Activated naive CD4-positive, alpha-beta T cell treated with anti-CD3 and anti-CD28 coated beads for 36 hours (primary cell): Measurements from ENCODE around the gene CPNE2. TPM values are rescaled to one million over a fixed set of nuclear protein-coding genes. Genes with fewer than 3 reads are reported as not detected.
A peak's percentile ranks its signal among the peaks of the same experiment; 100 is the strongest.
"Not testable (repeated sequence)": the region's sequence is repeated elsewhere in the genome, so short reads cannot be mapped to it uniquely, and the experiment has no call there.

Experiments
- CTCF ChIA-PET: fragments of 350-600 bp; sonication (Branson Sonifier 250); formaldehyde crosslinking; loops from one replicate; lab custom pipeline; 2021; ENCODE audit warnings: antibody characterized with exemption; lab: Charles Lee
- DNase-seq: peaks from one replicate; pipeline ENCODE4 v3.0.0-alpha.2; 2020
- H3K27ac Mint-ChIP-seq: one replicate; pipeline ENCODE4 v1.8.0; 2021; ENCODE audit warnings: mild to moderate bottlenecking, mixed read lengths
- H3K27me3 Mint-ChIP-seq: one replicate; pipeline ENCODE4 v1.8.0; 2021; ENCODE audit warnings: low read depth, mixed read lengths
- H3K36me3 Mint-ChIP-seq: one replicate; pipeline ENCODE4 v1.8.0; 2021; ENCODE audit warnings: low read depth, mixed read lengths
- H3K4me1 Mint-ChIP-seq: one replicate; pipeline ENCODE4 v1.8.0; 2021; ENCODE audit warnings: low read depth, mixed read lengths
- H3K4me3 Mint-ChIP-seq: one replicate; pipeline ENCODE4 v1.8.0; 2021; ENCODE audit warnings: mild to moderate bottlenecking, moderate library complexity, mixed read lengths
- H3K9me3 Mint-ChIP-seq: one replicate; pipeline ENCODE4 v1.8.0; 2021; ENCODE audit warnings: mixed read lengths
- intact Hi-C: fragments of 100-400 bp; cut with micrococcal nuclease; formaldehyde crosslinking; loops from one replicate; pipeline ENCODE4 v1.15.1; 2023
- total RNA-seq, 2 experiments: library from RNA; stranded (reverse); gene quantifications; one replicate each; pipeline ENCODE4 v1.2.3, GENCODE V29; 2021

The CPNE2 gene
- total RNA-seq, 2 experiments from 2014 or later = 5.1 TPM

- H3K9me3 Mint-ChIP-seq = no peaks in the 10 kb centered on the region
- intact Hi-C loops = no loop called here
- no peaks in the 10 kb centered on the region for H3K36me3 Mint-ChIP-seq
- no peak overlapping the region for H3K27ac Mint-ChIP-seq
- no peak for DNase-seq
- peaks cover 10% of the 10 kb centered on the region for H3K4me1 Mint-ChIP-seq
- CTCF ChIA-PET = interaction anchor here (0.6 to 3.6 kb wide), 10 partner anchors 11 to 127 kb away, joined by 3 to 17 read pairs (median 4); partner anchors contain the start of genes PSME3IP1 and RSPRY1
- H3K27me3 Mint-ChIP-seq = peaks cover 3% of the 10 kb centered on the region
- H3K4me3 Mint-ChIP-seq = peak overlapping the region; percentile 59
These were observed 996 bp upstream of the CPNE2 start for GRCh38 chr16:57091200-57091974.

- H3K4me1 Mint-ChIP-seq = peaks cover 10% of the 10 kb centered on the region
- peak overlapping the region; percentile 73 for H3K4me3 Mint-ChIP-seq
- peaks cover 3% of the 10 kb centered on the region for H3K27me3 Mint-ChIP-seq
- CTCF ChIA-PET = interaction anchor here (0.6 to 3.6 kb wide), 23 partner anchors 9 to 325 kb away, joined by 3 to 17 read pairs (median 4); no protein-coding TSS in a partner anchor
- H3K36me3 Mint-ChIP-seq = no peaks in the 10 kb centered on the region
- no peak overlapping the region for H3K27ac Mint-ChIP-seq
- peak; percentile 48 for DNase-seq
- H3K9me3 Mint-ChIP-seq = no peaks in the 10 kb centered on the region
- intact Hi-C loops = loop anchor here (1.0 to 2.0 kb wide), 2 partner anchors 50 to 75 kb away; no protein-coding TSS in a partner anchor
These were observed 516 bp downstream of the CPNE2 start for GRCh38 chr16:57092786-57093411.

DNA sequence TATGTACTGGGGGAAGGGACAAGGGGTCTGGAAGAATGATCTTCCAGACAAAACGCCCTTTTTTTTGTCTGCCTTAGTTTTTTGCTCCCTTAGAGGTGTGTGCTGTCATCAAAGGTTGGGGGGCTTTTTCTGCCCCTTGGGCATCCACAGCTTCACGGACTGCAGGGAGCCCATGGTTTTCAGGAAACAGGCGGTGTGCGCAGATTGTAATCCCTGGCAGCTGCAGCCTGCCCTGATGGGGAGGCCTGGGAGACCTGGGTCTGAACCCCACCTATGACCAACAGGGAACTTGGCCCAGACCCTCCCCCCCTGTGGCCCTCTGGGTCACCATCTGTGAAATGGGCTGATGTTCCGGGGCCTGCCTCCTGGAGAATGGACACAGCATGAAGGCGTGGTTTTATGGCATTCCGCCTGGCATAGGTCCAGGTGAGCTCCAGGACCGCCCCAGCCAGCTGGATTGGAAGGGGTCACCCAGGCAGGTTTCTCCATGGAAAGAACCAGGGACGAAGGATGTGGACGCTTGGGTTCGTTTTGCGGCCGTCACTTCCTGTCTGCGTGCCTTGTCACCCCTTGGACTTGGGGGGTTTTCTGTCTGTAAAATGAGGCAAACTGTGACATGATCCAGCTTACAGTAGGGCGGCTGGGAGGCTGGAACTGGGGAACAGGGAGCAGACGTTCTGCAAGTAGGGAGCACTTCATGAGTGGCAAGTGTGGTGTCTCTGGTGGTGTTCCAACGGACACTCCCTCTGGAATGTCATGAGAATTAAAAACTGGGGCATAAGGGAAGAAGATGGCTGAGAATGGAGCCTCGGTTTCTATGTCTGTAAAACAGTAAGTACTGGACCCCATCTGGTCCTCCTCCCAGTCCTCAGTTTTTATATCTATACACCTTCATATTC, 1.5 kb downstream of the CPNE2 start:
- Mint-ChIP-seq H3K36me3 (no peaks in the 10 kb centered on the region), H3K27me3 (peaks cover 3% of the 10 kb centered on the region), H3K27ac (no peak overlapping the region), H3K4me3 (peak overlapping the region; percentile 73), H3K9me3 (no peaks in the 10 kb centered on the region), H3K4me1 (peaks cover 10% of the 10 kb centered on the region)
- CTCF ChIA-PET = interaction anchor here (0.6 to 3.6 kb wide), 14 partner anchors 8 to 323 kb away, joined by 3 to 17 read pairs (median 5); partner anchors contain the start of genes PSME3IP1 and RSPRY1
- no peak for DNase-seq
- intact Hi-C loops = loop anchor here (1.0 to 2.0 kb wide), 3 partner anchors 35 to 74 kb away; no protein-coding TSS in a partner anchor

DNA sequence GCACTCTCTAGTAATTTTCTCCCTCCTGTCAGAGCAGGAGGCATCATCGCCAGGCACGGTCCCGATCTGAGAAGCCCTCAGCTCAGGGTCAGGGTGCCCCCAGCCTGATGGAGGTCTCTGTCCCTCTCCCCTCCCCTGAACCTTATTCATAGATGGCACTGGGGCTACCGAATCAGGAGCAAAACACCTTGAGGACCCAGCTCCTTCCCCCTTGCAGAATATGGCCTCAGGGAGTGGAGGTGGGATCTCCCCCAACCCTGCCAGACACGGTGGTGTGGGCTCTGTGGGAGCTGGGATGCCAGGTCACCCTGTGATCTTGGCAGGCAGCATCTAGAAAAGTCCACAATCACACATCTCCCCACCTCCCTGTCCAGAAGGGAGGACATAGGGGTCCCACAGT, 2.5 kb downstream of the CPNE2 start:
- Mint-ChIP-seq H3K9me3 (no peaks in the 10 kb centered on the region), H3K4me1 (peaks cover 10% of the 10 kb centered on the region), H3K4me3 (no peak overlapping the region), H3K27ac (no peak overlapping the region), H3K27me3 (peaks cover 3% of the 10 kb centered on the region), H3K36me3 (no peaks in the 10 kb centered on the region)
- intact Hi-C loops = loop anchor here (2.0 kb wide), 1 partner anchor 34 kb away; no protein-coding TSS in a partner anchor
- DNase-seq = no peak
- CTCF ChIA-PET = no interaction called here

DNA sequence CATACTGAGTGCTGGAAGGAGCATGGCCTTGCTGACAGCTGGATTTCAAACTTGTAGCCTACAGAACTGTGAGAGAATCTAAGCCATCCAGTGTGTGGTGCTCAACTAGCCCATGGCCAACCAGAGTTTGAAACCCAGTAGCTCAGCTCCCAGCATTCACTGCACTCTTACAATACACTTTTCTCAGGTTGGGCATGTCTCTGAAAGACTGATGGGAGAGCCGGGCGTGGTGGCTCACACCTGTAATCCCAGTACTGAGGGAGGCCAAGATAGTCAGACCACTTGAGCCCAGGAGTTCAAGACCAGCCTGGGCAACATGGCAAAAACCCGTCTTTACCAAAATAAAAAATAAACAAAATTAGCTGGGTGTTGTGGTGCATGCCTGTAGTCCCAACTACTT, 3.8 kb downstream of the CPNE2 start:
- Mint-ChIP-seq H3K36me3 (no peaks in the 10 kb centered on the region), H3K4me1 (peaks cover 12% of the 10 kb centered on the region), H3K27me3 (peaks cover 3% of the 10 kb centered on the region), H3K9me3 (no peaks in the 10 kb centered on the region), H3K4me3 (no peak overlapping the region), H3K27ac (no peak overlapping the region)
- CTCF ChIA-PET = interaction anchor here (0.9 to 1.4 kb wide), 3 partner anchors 13 to 76 kb away, joined by 3 to 4 read pairs (median 4); no protein-coding TSS in a partner anchor
- intact Hi-C loops = no loop called here
- DNase-seq = no peak

DNA sequence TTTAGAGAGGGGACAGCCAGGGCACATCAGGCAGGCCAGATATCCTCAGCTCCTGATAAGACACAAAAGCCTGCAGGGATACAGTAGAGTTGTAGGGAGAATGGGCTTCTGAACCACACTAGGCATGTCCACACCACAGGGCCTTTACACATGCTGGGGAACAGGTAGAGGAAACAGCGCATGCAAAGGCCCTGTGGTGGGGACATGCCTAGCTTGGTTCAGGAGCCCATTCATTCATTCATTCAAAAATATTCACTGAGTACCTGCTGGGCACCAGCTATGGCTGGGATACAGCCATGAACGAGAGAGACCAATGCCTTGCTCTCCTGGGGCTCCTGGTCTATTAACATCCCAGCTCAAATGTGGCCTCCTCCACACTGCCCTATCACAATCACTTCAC, 4.4 kb downstream of the CPNE2 start:
- peaks cover 3% of the 10 kb centered on the region for H3K27me3 Mint-ChIP-seq
- no peak overlapping the region for H3K27ac Mint-ChIP-seq
- H3K4me3 Mint-ChIP-seq = no peak overlapping the region
- H3K9me3 Mint-ChIP-seq = no peaks in the 10 kb centered on the region
- peaks cover 6% of the 10 kb centered on the region for H3K4me1 Mint-ChIP-seq
- intact Hi-C loops = no loop called here
- no peak for DNase-seq
- CTCF ChIA-PET = interaction anchor here (1.3 to 1.4 kb wide), 2 partner anchors 13 to 45 kb away, joined by 4 read pairs; no protein-coding TSS in a partner anchor
- no peaks in the 10 kb centered on the region for H3K36me3 Mint-ChIP-seq

DNA sequence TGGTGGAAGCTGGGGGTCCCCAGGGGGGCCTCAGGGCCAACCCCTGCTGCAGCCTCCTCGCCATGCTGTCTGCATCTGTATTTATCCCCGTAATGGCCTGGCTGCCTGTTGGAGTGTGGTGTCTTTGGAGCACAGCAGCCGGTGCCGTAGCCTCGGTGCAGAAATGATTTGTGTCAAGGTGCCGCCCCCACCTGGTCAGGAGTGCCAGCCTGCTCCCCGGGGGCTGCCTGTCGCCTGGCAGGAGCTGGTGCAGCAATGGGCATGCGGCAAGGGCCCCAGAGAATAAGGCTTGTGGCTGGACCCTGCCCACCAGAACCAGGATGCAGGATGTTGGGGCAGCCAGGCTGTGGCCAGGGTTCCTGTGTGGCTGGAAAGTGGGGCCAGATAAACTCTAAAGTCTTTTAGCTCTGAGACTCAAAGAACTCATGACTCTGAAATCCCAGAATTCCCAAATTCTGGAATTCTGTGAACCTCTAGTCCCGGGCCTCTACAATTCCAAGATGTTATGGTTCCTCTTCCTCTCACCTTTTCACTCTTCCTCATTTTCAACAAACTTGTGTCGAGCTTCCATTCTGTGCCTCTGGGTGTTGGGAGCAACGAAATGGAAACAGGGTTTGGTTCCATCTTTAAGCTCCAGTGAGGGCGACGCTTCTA, 5.9 kb downstream of the CPNE2 start:
- CTCF ChIA-PET = no interaction called here
- H3K36me3 Mint-ChIP-seq = no peaks in the 10 kb centered on the region
- H3K4me1 Mint-ChIP-seq = peaks cover 5% of the 10 kb centered on the region
- intact Hi-C loops = no loop called here
- no peak for DNase-seq
- H3K27ac Mint-ChIP-seq = no peak overlapping the region
- no peak overlapping the region for H3K4me3 Mint-ChIP-seq
- peaks cover 3% of the 10 kb centered on the region for H3K27me3 Mint-ChIP-seq
- no peaks in the 10 kb centered on the region for H3K9me3 Mint-ChIP-seq

GRCh38 chr16:57099965-57100364, 7.6 kb downstream of the CPNE2 start:
- DNase-seq, H3K4me3 Mint-ChIP-seq, H3K27ac Mint-ChIP-seq, H3K36me3 Mint-ChIP-seq, intact Hi-C loops, H3K4me1 Mint-ChIP-seq, H3K9me3 Mint-ChIP-seq, H3K27me3 Mint-ChIP-seq: not testable (repeated sequence)
- CTCF ChIA-PET = interaction anchor here (3.4 to 4.0 kb wide), 2 partner anchors 7 to 16 kb away, joined by 13 to 17 read pairs; partner anchors contain the start of gene CPNE2

GRCh38 chr16:57100445-57100844, 8.1 kb downstream of the CPNE2 start:
- Mint-ChIP-seq H3K36me3 (no peaks in the 10 kb centered on the region), H3K27me3 (no peaks in the 10 kb centered on the region), H3K4me1 (peaks cover 10% of the 10 kb centered on the region), H3K9me3 (no peaks in the 10 kb centered on the region), H3K27ac (no peak overlapping the region), H3K4me3 (no peak overlapping the region)
- intact Hi-C loops = no loop called here
- no peak for DNase-seq
- CTCF ChIA-PET = interaction anchor here (3.4 to 4.0 kb wide), 2 partner anchors 8 to 16 kb away, joined by 13 to 17 read pairs; partner anchors contain the start of gene CPNE2

GRCh38 chr16:57102888-57103851, 10.8 kb downstream of the CPNE2 start:
- CTCF ChIA-PET = interaction anchor here (4.0 kb wide), 1 partner anchor 10 kb away, joined by 17 read pairs; the partner anchor contains the start of gene CPNE2
- intact Hi-C loops = no loop called here
- Mint-ChIP-seq H3K27me3 (no peaks in the 10 kb centered on the region), H3K4me1 (peaks cover 12% of the 10 kb centered on the region), H3K36me3 (no peaks in the 10 kb centered on the region), H3K27ac (no peak overlapping the region), H3K9me3 (no peaks in the 10 kb centered on the region), H3K4me3 (no peak overlapping the region)
- no peak for DNase-seq
